Common myeloid progenitor, CD34-positive (primary cell): ENCODE data around the gene NAP1L5.

Source experiments
- CTCF ChIA-PET: fragments of 350-600 bp; sonication (Branson Sonifier 250); formaldehyde crosslinking; loops from one replicate; lab custom pipeline; 2021; ENCODE audit warnings: antibody characterized with exemption; lab: Charles Lee
- POLR2A ChIA-PET: fragments of 350-600 bp; sonication (Branson Sonifier 250); formaldehyde crosslinking; loops from one replicate; lab custom pipeline; 2021; ENCODE audit warnings: antibody characterized with exemption; lab: Charles Lee
- DNase-seq, 3 donors: peaks; one replicate each; pipeline versions ENCODE4 v3.0.0 to v3.0.0-alpha.2; 2013
- H3K27ac ChIP-seq, 2 experiments: 1 replicate in 1 of 2; 2 replicates in 1 of 2; pipeline ENCODE4 v1.7.0; 2013; ENCODE audit warnings: inconsistent platforms in 2 of 2, low read length in 2 of 2, mild to moderate bottlenecking in 2 of 2, low read depth in 1 of 2, moderate library complexity in 1 of 2; ENCODE audit not compliant: severe bottlenecking in 2 of 2, insufficient read depth in 1 of 2, poor library complexity in 1 of 2
- H3K27me3 ChIP-seq, 5 experiments: replicated peaks in 2 of 5; 1 replicate in 3 of 5; 2 replicates in 2 of 5; pipeline versions ENCODE4 v1.6.1 to v1.7.0; 2013; ENCODE audit warnings: low read length in 4 of 5, mild to moderate bottlenecking in 2 of 5, moderate library complexity in 2 of 5, inconsistent platforms in 1 of 5; ENCODE audit not compliant: insufficient read depth in 5 of 5, control insufficient read depth in 4 of 5
- H3K36me3 ChIP-seq, 4 experiments: 1 replicate in 2 of 4; 2 replicates in 2 of 4; pipeline versions ENCODE4 v1.6.1 to v1.7.0; 2013; ENCODE audit warnings: low read length in 3 of 4, control low read depth in 1 of 4, mild to moderate bottlenecking in 1 of 4; ENCODE audit not compliant: control insufficient read depth in 4 of 4, insufficient read depth in 4 of 4
- H3K4me1 ChIP-seq, 4 experiments: 1 replicate in 3 of 4; 2 replicates in 1 of 4; pipeline versions ENCODE4 v1.6.1 to v1.7.1; 2013; ENCODE audit warnings: low read length in 3 of 4, mild to moderate bottlenecking in 3 of 4, control low read depth in 1 of 4, inconsistent platforms in 1 of 4, moderate library complexity in 1 of 4; ENCODE audit not compliant: control insufficient read depth in 4 of 4, insufficient read depth in 4 of 4; ENCODE audit errors: control extremely low read depth in 1 of 4
- H3K4me3 ChIP-seq, 7 experiments: 1 replicate in 4 of 7; 2 replicates in 3 of 7; pipeline versions ENCODE4 v1.5.1 to v1.7.0; 2013; ENCODE audit warnings: mild to moderate bottlenecking in 7 of 7, low read length in 6 of 7, moderate library complexity in 6 of 7, inconsistent platforms in 2 of 7, low read depth in 2 of 7, control low read depth in 1 of 7; ENCODE audit not compliant: insufficient read depth in 4 of 7, control insufficient read depth in 1 of 7; ENCODE audit errors: extremely low read depth in 1 of 7
- H3K9me3 ChIP-seq, 5 experiments: 1 replicate in 4 of 5; 2 replicates in 1 of 5; pipeline versions ENCODE4 v1.6.1 to v1.7.1; 2013; ENCODE audit warnings: low read length in 4 of 5, mild to moderate bottlenecking in 2 of 5, inconsistent platforms in 1 of 5, low read depth in 1 of 5, moderate library complexity in 1 of 5; ENCODE audit not compliant: control insufficient read depth in 4 of 5, insufficient read depth in 2 of 5; ENCODE audit errors: control extremely low read depth in 1 of 5
- WGBS: methylation state at CpG from one replicate; pipeline ENCODE4 v1.1.5; 2013; ENCODE audit not compliant: insufficient coverage; 5-methylcytosine and 5-hydroxymethylcytosine counted together

NAP1L5 gene

GRCh38 chr4:88702782-88703181 is 5.2 kb upstream of the NAP1L5 start:
- WGBS: 25% methylated on average over 1 of the region's 2 CpGs
- H3K9me3 ChIP-seq: no peaks in the 10 kb centered on the region
- H3K27ac ChIP-seq: no peak overlapping the region
- ChIA-PET CTCF (interaction anchor here (1.4 kb wide), 1 partner anchor 14 kb away, joined by 3 read pairs; no protein-coding TSS in a partner anchor), POLR2A (interaction anchor here (0.7 kb wide), 1 partner anchor 1463 kb away, joined by 3 read pairs; no protein-coding TSS in a partner anchor)
- H3K36me3 ChIP-seq: peaks cover 14 to 41% (median 22%) of the 10 kb centered on the region in 4 experiments
- H3K27me3 ChIP-seq: no peaks in the 10 kb centered on the region
- no peak overlapping the region for H3K4me3 ChIP-seq
- H3K4me1 ChIP-seq: peaks cover 0 to 4% (median 1%) of the 10 kb centered on the region in 4 experiments
- peak in 2 of 3 donors; percentile 61 to 79 for DNase-seq

DNA sequence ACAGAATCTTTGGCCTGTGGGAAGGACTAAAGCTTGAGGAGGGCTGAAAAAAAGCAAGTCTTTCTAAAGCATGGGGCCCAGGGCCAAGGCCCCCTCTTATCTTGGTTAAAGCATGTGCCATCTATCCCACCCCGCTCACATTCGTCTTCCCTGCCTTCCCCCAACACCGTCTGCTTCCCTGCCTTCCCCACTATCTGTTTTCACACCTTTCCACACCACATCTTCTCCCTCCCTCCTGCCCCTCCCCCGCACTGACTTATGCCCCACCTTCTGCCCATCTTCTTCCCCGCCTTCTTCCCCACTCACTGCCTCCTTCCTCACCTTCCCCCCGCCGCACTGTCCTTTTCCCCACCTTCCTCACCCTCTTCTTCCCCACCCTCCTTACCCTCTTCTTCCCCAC is 890 bp upstream of the NAP1L5 start:
- H3K27me3 ChIP-seq: no peaks in the 10 kb centered on the region
- H3K36me3 ChIP-seq: peaks cover 4 to 16% (median 6%) of the 10 kb centered on the region in 4 experiments
- no peak overlapping the region for H3K27ac ChIP-seq
- H3K4me3 ChIP-seq: no peak overlapping the region
- WGBS: 85% methylated on average over 7 of the region's 7 CpGs
- POLR2A ChIA-PET: no interaction called here
- no peaks in the 10 kb centered on the region for H3K9me3 ChIP-seq
- H3K4me1 ChIP-seq: peaks cover 0 to 6% (median 3%) of the 10 kb centered on the region in 4 experiments
- CTCF ChIA-PET: interaction anchor here (1.4 to 1.6 kb wide), 2 partner anchors 9 to 158 kb away, joined by 4 to 5 read pairs; no protein-coding TSS in a partner anchor
- DNase-seq: peak in 1 of 3 donors; percentile 23

DNA sequence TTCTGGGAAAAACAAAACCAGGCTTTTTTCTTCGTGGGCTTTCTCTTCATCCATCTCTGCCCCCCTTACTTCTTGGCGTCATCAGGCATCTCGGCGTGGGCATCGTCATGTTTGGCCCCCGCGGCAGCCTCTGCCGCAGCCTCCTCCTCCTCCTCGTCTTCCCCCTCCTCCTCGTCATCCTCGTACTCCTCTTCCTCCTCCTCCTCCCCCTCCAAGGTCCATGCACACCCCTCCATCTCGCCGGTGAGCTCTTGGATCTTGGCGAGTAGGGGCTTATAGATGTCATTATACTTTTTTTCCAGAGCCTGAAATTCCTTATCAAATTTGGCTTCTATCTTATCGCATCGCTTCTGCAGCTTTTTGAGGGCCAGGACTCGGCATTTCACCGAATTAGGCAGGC is 488 bp downstream of the NAP1L5 start:
- peak in 2 of 3 donors; percentile 53 to 56 for DNase-seq
- ChIA-PET CTCF (interaction anchor here (1.0 to 2.0 kb wide), 5 partner anchors 7 to 157 kb away, joined by 3 to 7 read pairs (median 5); no protein-coding TSS in a partner anchor), POLR2A (interaction anchor here (0.6 kb wide), 1 partner anchor 162 kb away, joined by 4 read pairs; no protein-coding TSS in a partner anchor)
- Histone ChIP-seq H3K27ac (peak overlapping the region; percentile 22 to 72), H3K36me3 (peaks cover 0 to 11% (median 5%) of the 10 kb centered on the region in 4 experiments), H3K27me3 (no peaks in the 10 kb centered on the region), H3K4me1 (peaks cover 0 to 6% (median 3%) of the 10 kb centered on the region in 4 experiments), H3K9me3 (no peaks in the 10 kb centered on the region), H3K4me3 (peak overlapping the region; percentile 59 to 89 (median 73))
- WGBS: 59% methylated on average over 13 of the region's 18 CpGs

GRCh38 chr4:88696630-88697029 is 999 bp downstream of the NAP1L5 start:
- H3K27me3 ChIP-seq: no peaks in the 10 kb centered on the region
- ChIA-PET POLR2A (interaction anchor here (0.6 kb wide), 1 partner anchor 162 kb away, joined by 4 read pairs; no protein-coding TSS in a partner anchor), CTCF (interaction anchor here (1.0 to 2.0 kb wide), 4 partner anchors 9 to 34 kb away, joined by 3 to 7 read pairs (median 6); no protein-coding TSS in a partner anchor)
- no peak for DNase-seq
- no peaks in the 10 kb centered on the region for H3K9me3 ChIP-seq
- H3K4me3 ChIP-seq: peak overlapping the region in 6 of 7 experiments; percentile 59 to 89 (median 75)
- no peak overlapping the region for H3K27ac ChIP-seq
- WGBS: 93% methylated on average over 5 of the region's 7 CpGs
- peaks cover 0 to 7% (median 4%) of the 10 kb centered on the region in 4 experiments for H3K36me3 ChIP-seq
- H3K4me1 ChIP-seq: peaks cover 0 to 6% (median 3%) of the 10 kb centered on the region in 4 experiments

GRCh38 chr4:88693792-88694191 is 3.8 kb downstream of the NAP1L5 start:
- Histone ChIP-seq H3K27ac (no peak overlapping the region), H3K4me3 (no peak overlapping the region), H3K4me1 (peaks cover 0 to 13% (median 3%) of the 10 kb centered on the region in 4 experiments), H3K9me3 (no peaks in the 10 kb centered on the region), H3K27me3 (no peaks in the 10 kb centered on the region), H3K36me3 (peaks cover 0 to 23% (median 7%) of the 10 kb centered on the region in 4 experiments)
- ChIA-PET CTCF (interaction anchor here (1.4 kb wide), 1 partner anchor 20 kb away, joined by 5 read pairs; no protein-coding TSS in a partner anchor), POLR2A (interaction anchor here (0.6 kb wide), 1 partner anchor 1303 kb away, joined by 3 read pairs; no protein-coding TSS in a partner anchor)
- no peak for DNase-seq
- WGBS: 87% methylated on average over 3 of the region's 3 CpGs

DNA sequence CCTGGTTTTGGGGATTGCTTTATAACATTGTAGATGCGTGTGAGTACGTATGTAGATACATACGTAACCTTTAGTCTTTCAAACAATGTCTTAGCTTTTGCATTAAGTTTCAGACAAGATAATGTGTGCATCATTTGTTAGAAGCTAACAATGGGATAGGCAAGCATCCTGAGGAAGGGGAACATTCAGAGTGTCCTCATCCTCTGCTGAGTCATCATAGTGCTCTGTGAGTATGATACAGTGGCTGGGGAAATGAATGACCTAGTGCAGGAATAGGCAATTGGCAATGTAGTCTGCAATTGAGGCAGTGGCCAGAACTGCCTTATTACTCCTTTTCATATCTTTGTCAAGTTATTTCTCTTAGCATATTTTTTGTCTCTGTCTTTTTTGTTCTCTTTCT is 7.3 kb downstream of the NAP1L5 start:
- H3K27me3 ChIP-seq: no peaks in the 10 kb centered on the region
- ChIA-PET POLR2A (no interaction called here), CTCF (interaction anchor here (1.5 kb wide), 1 partner anchor 8 kb away, joined by 5 read pairs; the partner anchor contains the start of gene NAP1L5)
- H3K4me3 ChIP-seq: no peak overlapping the region
- peak in 2 of 3 donors; percentile 28 to 44 for DNase-seq
- no peak overlapping the region for H3K27ac ChIP-seq
- no CpG with 5 or more reads among the region's 3 CpGs for WGBS
- no peaks in the 10 kb centered on the region for H3K9me3 ChIP-seq
- peaks cover 0 to 8% (median 0%) of the 10 kb centered on the region in 4 experiments for H3K4me1 ChIP-seq
- peaks cover 5 to 26% (median 20%) of the 10 kb centered on the region in 4 experiments for H3K36me3 ChIP-seq

DNA sequence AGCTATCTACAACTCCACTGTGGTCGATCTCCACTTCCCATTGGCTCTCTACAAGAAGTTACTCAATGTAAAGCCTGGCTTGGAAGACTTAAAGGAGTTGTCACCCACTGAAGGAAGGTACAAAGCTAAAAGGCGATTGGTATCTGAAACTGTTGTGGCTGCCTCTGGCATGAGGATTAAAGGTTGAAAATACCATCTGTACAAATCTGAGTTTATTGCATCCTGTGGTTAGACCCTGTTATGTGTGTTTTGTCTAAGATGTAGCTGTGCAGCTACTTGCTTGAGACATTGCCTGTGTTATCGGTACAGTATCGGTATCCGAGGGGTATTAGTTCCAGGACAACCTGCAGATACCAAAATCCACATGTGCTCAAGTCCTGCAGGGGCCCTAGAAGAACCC is 16.4 kb downstream of the NAP1L5 start:
- POLR2A ChIA-PET: no interaction called here
- Histone ChIP-seq H3K36me3 (peaks cover 24 to 55% (median 25%) of the 10 kb centered on the region in 4 experiments), H3K4me1 (no peaks in the 10 kb centered on the region), H3K27ac (no peak overlapping the region), H3K4me3 (no peak overlapping the region), H3K27me3 (no peaks in the 10 kb centered on the region), H3K9me3 (peaks cover 0 to 6% (median 4%) of the 10 kb centered on the region in 5 experiments)
- WGBS: 90% methylated on average over 4 of the region's 5 CpGs
- CTCF ChIA-PET: interaction anchor here (1.1 kb wide), 1 partner anchor 9 kb away, joined by 4 read pairs; no protein-coding TSS in a partner anchor
- no peak for DNase-seq
